Superior temporal gyrus (tissue), 1 donor: ENCODE data around the gene NFASC.

Experiments used
- DNase-seq: peaks from one replicate; pipeline ENCODE4 v3.0.0-alpha.2; 2016; ENCODE audit errors: extremely low spot score

NFASC gene

GRCh38 chr1:204958317-204959307 lies 88.0 kb downstream of the NFASC start:
- DNase-seq, result peak; percentile 57

- no peak for DNase-seq
Observed at GRCh38 chr1:204959374-204959773, 88.7 kb downstream of the NFASC start.

GRCh38 chr1:204959836-204960235 lies 89.2 kb downstream of the NFASC start:
- DNase-seq, result no peak

DNA sequence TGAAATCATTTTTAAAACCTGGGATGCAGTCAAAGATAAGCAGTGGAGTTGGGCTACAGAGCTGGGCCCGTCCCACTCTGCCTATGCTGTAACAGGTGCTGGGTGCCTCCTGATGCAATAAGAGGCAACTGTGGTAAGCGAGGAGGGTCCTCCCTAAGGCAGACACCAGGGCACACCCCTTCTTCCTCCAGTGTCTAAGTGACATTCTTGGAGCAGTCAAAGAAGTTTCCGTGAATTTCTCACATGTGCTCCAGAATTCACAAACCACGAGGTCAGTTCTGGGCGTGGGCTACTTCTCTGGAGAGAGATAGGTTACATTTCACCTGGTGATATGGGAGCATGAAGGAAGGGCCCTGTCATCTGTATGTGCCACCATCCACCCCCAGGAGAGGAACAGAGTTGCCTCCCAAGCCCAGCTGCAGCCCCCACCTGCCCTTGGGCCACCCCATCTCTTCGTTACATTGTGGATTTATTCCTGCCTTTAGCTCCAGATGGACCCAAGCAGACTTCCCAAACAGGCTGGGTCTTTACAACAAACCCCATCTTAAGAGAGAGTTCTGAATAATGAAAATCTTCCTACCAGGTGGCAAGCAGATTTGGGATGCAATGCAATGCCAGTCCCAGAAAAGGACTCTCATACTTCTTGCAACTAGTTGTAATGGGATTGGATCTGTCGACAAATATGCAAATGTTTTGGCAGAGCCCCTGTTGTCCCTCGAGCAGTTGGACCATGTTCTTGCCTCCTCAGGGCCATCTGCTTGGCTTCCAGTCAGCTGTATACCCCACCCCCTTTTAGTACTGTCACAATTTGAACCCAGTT lies 89.9 kb downstream of the NFASC start:
- no peak for DNase-seq

DNA sequence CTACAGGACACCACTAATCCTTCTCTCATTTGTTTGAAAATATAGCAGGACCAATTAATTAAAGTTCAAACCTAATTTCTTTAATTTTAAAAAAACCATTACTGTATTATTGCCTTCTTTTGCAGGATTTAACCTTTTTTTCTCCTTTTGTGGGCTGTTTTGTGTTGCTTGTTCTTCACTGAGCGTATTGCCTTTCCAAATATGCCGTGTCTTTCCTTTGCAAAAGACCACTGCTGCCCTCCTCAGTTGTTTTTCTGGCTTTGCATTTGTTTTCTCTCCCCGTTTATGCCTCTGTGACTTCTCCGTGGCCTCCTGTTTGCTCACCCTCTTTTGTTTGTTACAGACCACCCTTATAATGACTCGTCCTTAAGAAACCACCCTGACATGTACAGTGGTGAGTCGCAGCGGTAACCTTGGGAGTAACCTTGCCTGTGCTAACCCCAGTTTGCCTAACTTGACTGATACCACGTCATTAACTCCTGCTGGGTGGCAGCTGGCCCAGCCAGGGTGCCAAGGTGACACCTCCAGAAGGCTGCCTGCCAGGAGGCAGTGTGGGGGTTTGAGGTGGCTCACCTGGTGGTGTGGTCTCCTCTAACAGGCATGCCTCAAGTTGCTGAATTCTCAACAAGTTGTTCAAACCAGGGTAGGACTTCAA lies 91.2 kb downstream of the NFASC start:
- DNase-seq, result no peak

DNA sequence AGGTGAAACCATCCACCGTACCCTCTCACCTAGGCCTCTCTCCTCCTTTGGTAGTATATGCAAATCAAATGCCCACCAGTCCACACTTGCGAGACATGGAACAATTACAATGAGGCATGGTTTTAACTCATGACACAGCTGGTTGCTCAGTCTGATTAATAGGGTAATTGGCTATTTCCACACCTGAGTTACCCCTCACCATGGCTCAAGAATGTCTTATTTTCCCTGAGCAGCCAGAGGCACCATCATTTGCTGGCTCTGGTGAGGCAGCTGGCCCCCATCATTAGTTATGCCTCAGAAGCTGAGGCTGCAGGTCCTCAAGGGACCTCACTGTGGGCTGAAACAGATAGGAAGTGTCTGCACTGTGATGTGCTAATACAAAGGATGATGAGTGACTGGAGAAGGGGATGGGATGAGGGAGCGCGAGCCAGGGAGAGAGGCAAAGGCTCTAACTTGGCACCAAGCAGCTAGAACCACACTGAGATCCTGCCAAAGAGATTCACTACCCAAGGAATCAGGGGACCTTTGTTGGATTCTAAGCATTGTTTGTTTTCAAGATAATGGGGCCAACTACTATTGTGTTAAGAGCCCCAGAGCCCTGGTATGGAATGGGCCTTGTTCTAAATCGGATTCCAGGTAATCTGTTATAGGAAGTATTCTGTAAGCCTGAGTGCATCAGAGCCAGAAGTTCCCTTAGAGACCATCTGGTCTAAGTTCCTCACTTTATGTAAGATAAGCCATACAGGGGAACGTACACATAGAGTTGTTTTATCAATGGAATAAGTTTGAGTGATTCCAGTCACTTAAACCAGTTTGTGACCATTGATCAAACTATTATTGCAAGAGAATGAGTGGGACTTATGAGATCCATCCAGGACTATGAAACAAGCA lies 92.3 kb downstream of the NFASC start:
- DNase-seq, result no peak

DNA sequence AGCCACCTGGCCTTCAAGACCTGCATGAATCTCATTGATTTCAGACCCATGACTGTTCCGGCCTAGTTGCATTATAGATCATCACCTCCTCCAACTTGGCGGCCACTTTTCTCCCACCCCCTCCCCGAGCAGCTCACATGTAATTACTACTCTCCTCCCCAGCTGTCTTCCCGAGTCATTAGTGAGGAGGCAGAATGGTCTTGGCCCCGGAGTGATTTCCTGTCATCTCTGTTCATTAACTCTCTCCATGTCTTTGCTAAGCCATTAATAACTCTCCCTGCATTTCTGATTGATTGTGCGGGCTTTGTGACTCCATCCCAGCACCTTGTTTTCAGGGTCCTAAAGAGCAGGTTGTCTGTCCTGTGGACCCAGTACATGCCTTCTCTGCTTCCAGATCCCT lies 96.8 kb downstream of the NFASC start:
- DNase-seq, result no peak

GRCh38 chr1:204968135-204968534 lies 97.5 kb downstream of the NFASC start:
- no peak for DNase-seq

GRCh38 chr1:204968951-204969350 lies 98.3 kb downstream of the NFASC start:
- no peak for DNase-seq

DNA sequence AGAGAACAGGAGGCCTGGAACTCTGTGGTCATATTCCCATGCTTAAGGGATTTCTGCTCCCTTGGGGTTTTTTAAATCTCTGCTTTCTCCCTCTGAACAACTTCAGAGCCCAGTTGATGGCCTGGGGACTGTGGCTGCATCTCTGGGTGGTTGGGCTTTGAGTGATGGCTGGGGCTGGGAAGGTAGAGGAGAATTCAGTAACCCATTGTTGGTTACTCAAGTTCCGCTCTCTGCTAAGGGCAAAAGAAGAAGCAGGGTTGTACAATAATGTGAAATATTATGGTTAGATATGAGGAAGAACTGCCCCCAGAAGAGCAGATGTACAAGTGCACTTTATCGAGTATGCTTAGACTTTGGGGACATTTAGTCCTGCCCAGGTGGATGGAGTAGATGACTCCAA lies 100.3 kb downstream of the NFASC start:
- no peak for DNase-seq

- no peak for DNase-seq
Observed at GRCh38 chr1:204971517-204972336, 101.1 kb downstream of the NFASC start.

GRCh38 chr1:204972426-204972825 lies 101.8 kb downstream of the NFASC start:
- no peak for DNase-seq

DNA sequence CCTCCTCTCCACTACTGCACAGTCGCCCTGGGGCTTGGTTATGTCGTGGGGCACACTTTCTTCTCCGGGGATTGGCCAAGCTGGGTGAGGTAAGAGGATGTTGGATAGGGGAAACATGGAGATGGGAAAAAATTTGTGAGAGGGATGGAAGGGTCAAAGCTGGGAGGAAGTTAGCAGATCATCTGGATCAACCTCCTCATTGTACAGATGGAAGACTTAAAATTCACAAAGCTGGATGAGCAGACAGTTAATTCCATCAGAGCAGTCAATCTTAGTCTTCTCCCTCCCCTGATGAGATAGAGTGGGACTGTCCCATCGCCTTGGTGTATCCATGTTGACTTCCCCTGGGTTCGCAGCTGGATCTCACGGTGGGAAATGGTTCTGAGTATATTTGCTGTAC lies 102.8 kb downstream of the NFASC start:
- DNase-seq, result no peak

- no peak for DNase-seq
Observed at GRCh38 chr1:204974327-204974726, 103.7 kb downstream of the NFASC start.

- no peak for DNase-seq
Observed at GRCh38 chr1:204975021-204975420, 104.4 kb downstream of the NFASC start.

DNA sequence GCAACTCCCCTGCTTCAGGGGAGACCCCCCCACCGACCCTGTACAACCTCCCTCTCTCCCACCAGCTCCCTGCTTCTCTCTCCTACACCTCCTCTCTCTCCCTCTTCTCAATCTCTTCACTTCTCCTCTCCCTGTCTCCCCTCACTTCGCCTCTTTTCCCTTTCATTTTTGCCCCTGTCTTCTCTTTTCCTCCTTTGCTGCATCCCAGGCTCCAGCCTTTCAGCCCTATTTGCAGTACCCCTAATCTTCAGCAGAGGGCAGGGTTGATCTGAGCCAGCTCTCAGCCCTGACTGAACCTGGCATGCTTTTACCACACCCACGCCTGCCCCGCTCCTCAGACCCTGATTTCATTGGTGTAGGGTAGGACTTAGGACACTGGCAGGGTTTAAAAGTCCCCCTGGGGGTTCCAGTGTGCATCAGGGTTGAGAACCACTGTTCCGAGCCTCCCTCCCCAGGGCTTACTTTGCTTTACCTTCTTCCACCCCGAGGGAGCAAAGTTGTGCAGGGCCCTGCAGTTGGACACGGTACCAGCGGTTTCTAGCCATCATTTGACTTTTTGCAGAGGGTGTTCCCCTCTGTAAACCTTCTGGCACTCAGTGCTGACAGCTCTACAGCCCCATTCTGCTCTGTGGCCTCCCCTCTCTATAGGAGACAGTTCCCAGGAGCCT lies 105.0 kb downstream of the NFASC start:
- peak; percentile 79 for DNase-seq

GRCh38 chr1:204976646-204977045 lies 106.0 kb downstream of the NFASC start:
- DNase-seq, result no peak

- no peak for DNase-seq
Observed at GRCh38 chr1:204977318-204977717, 106.7 kb downstream of the NFASC start.

DNA sequence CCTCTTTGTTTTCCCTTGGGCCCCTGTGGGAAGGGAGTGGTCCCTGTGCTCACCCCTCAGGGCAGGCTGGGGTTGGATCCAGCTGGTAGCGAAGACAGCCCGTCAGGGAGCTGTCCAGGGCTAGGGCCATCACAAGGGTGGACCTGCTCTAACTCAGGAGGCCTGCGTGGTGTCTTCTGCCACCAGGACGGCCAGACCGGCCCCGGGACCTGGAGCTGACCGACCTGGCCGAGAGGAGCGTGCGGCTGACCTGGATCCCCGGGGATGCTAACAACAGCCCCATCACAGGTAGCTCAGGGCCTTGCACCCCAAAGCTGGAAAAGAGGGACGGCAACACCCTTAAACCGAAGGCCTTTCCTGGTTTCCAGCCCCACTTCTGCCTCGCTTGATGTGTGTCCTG lies 108.1 kb downstream of the NFASC start:
- no peak for DNase-seq

DNA sequence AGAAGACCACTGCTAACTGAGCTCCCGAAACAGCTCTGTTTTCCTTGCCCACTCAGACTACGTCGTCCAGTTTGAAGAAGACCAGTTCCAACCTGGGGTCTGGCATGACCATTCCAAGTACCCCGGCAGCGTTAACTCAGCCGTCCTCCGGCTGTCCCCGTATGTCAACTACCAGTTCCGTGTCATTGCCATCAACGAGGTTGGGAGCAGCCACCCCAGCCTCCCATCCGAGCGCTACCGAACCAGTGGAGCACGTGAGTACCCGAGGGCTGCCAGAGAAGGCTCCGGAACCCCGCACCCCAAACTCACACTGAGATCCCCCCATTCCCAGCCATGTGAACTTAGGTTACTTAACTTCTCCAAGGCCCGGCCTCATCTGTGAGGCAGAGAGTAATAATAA lies 108.6 kb downstream of the NFASC start:
- DNase-seq, result no peak
